Adrenal gland (tissue), 12 donors: ENCODE measurements around the gene CD81. TPM values are rescaled to one million over a fixed set of nuclear protein-coding genes. Genes with fewer than 3 reads are reported as not detected.
A peak's percentile ranks its signal among the peaks of the same experiment; 100 is the strongest.

Source experiments
- DNase-seq, 7 donors: peaks; one replicate each; pipeline ENCODE4 v3.0.0-alpha.2; 2019 to 2020
- H3K27ac ChIP-seq, 5 donors: fragments of 200-600 bp; sonication (generic) in 4 of 5; 1 replicate in 3 of 5; 2 replicates in 2 of 5; pipeline versions ENCODE4 v1.5.1 to v1.8.0; 2016 to 2020; ENCODE audit warnings: mild to moderate bottlenecking in 1 of 5
- H3K27me3 ChIP-seq: fragments of 200-600 bp; 2 replicates; pipeline ENCODE4 v1.8.0; 2021
- H3K36me3 ChIP-seq, 2 donors: fragments of 200-600 bp; replicated peaks in 1 of 2; 1 replicate in 1 of 2; 2 replicates in 1 of 2; pipeline versions ENCODE4 v1.5.1 to v1.8.0; 2018 to 2022
- H3K4me1 ChIP-seq, 2 donors: fragments of 200-600 bp; replicated peaks in 1 of 2; 1 replicate in 1 of 2; 2 replicates in 1 of 2; pipeline versions ENCODE4 v1.5.1 to v1.8.0; 2018 to 2021
- H3K4me3 ChIP-seq, 4 donors: fragments of 200-600 bp; sonication (generic) in 3 of 4; one replicate each; pipeline ENCODE4 v1.5.1; 2016 to 2018
- H3K9me3 ChIP-seq, 3 donors: fragments of 200-600 bp; sonication (generic) in 1 of 3; replicated peaks in 1 of 3; 1 replicate in 2 of 3; 2 replicates in 1 of 3; pipeline versions ENCODE4 v1.5.1 to v1.8.0; 2016 to 2021
- POLR2A ChIP-seq, 2 donors: fragments of 450-650 bp; IDR thresholded peaks; one replicate each; pipeline ENCODE4 v1.6.1; 2017; ENCODE audit warnings: antibody characterized with exemption in 2 of 2, mild to moderate bottlenecking in 2 of 2, moderate library complexity in 1 of 2
- WGBS, 4 donors: extraction: QIAGEN DNeasy Blood & Tissue Kit in 2 of 4; methylation state at CpG; one replicate each; pipeline versions ENCODE4 v1.1.5 to v1.1.7; 2013 to 2017; 5-methylcytosine and 5-hydroxymethylcytosine counted together
- intact Hi-C, 2 donors: fragments of 100-400 bp; cut with DNase I; formaldehyde crosslinking; loops; one replicate each; pipeline versions ENCODE4 v1.14.1 to v1.15.0; 2022 to 2023
- polyA plus RNA-seq, 3 donors: library from polyadenylated mRNA; stranded (reverse); fragments of 200-250 nt in 2 of 3; fragments of 350-450 nt in 1 of 3; fragmentation: Illumina TruSeq in 1 of 3; extraction: RNeasy Lipid Tissue Mini Kit (QIAGEN cat#74804) in 1 of 3; gene quantifications; one replicate each; pipeline ENCODE4 v1.2.3, GENCODE V29; 2013 to 2014
- total RNA-seq, 9 donors: library from RNA; depleted of rRNA in 4 of 9; stranded (reverse); fragments of >200 nt in 4 of 9; fragments of 120-200 nt in 1 of 9; fragmentation: NEBNext Ultra II Directional in 1 of 9; extraction: Animal tissue kit (Norgen Biotek cat#: 25700) in 1 of 9; gene quantifications; one replicate each; pipeline versions ENCODE4 v1.1.0 to v1.2.4, GENCODE V29; 2013 to 2023
- TF ChIP-seq, protein P1 (sequence below), 6 experiments: fragments of 450-650 bp in 4 of 6; fragments of 200-600 bp in 2 of 6; sonication (generic) in 1 of 6; IDR thresholded peaks; 1 replicate in 5 of 6; 2 replicates in 1 of 6; pipeline versions ENCODE4 v1.5.1 to v1.8.0; 2016 to 2021; ENCODE audit warnings: antibody characterized with exemption in 6 of 6, mild to moderate bottlenecking in 2 of 6, moderate library complexity in 1 of 6
- donor health status: healthy with polysubstance abuse.
- donor health status: Bipolar disorder and iron deficiency.
- donor health status: DM: yes; HTN: yes; CAD: no.
- donor health status: DM: no; HTN: no; CAD: no.
- donor health status: DM: no; HTN: no; CAD: no.
- donor health status: DM: yes; HTN: yes; CAD: no.

The CD81 gene
- total and polyA plus RNA-seq, 12 donors = 40.9 to 444 (median 275) TPM

- WGBS, 4 donors = 50 to 65% (median 61%) methylated on average over 5 to 11 of the region's 11 CpGs
- no peak overlapping the region for H3K27ac ChIP-seq
- intact Hi-C loops = no loop called here
These were observed 31.6 kb downstream of the CD81 start for GRCh38 chr11:2408671-2409070.

GRCh38 chr11:2409126-2409525 is 32.0 kb downstream of the CD81 start:
- H3K4me3 ChIP-seq = no peak overlapping the region
- H3K27me3 ChIP-seq = peaks cover 18% of the 10 kb centered on the region
- H3K4me1 ChIP-seq = no peaks in the 10 kb centered on the region
- H3K27ac ChIP-seq = peak overlapping the region in 1 of 5 donors; percentile 40
- intact Hi-C loops = no loop called here
- no peak for TF ChIP-seq POLR2A (IDR thresholded peaks at IDR 0.05)
- TF ChIP-seq, protein P1, sequence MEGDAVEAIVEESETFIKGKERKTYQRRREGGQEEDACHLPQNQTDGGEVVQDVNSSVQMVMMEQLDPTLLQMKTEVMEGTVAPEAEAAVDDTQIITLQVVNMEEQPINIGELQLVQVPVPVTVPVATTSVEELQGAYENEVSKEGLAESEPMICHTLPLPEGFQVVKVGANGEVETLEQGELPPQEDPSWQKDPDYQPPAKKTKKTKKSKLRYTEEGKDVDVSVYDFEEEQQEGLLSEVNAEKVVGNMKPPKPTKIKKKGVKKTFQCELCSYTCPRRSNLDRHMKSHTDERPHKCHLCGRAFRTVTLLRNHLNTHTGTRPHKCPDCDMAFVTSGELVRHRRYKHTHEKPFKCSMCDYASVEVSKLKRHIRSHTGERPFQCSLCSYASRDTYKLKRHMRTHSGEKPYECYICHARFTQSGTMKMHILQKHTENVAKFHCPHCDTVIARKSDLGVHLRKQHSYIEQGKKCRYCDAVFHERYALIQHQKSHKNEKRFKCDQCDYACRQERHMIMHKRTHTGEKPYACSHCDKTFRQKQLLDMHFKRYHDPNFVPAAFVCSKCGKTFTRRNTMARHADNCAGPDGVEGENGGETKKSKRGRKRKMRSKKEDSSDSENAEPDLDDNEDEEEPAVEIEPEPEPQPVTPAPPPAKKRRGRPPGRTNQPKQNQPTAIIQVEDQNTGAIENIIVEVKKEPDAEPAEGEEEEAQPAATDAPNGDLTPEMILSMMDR (IDR thresholded peaks at IDR 0.05) = no peak
- 30 to 63% (median 42%) methylated on average over 2 to 16 of the region's 16 CpGs for WGBS, 4 donors
- H3K36me3 ChIP-seq = no peaks in the 10 kb centered on the region
- DNase-seq = no peak
- H3K9me3 ChIP-seq = no peaks in the 10 kb centered on the region

More at GRCh38 chr11:2408671-2409070, 31.6 kb downstream of the CD81 start:
- peaks cover 0 to 4% of the 10 kb centered on the region in 2 donors for H3K36me3 ChIP-seq
- no peak overlapping the region for H3K4me3 ChIP-seq
- no peak for DNase-seq
- no peaks in the 10 kb centered on the region for H3K4me1 ChIP-seq
- no peaks in the 10 kb centered on the region for H3K9me3 ChIP-seq
- H3K27me3 ChIP-seq = peaks cover 18% of the 10 kb centered on the region
- no peak for TF ChIP-seq POLR2A (IDR thresholded peaks at IDR 0.05)
- TF ChIP-seq, protein P1 (IDR thresholded peaks at IDR 0.05) = no peak

- no peak overlapping the region for H3K4me3 ChIP-seq
- no peak for TF ChIP-seq POLR2A (IDR thresholded peaks at IDR 0.05)
- TF ChIP-seq, protein P1 (IDR thresholded peaks at IDR 0.05) = no peak
- no peaks in the 10 kb centered on the region for H3K4me1 ChIP-seq
- WGBS, 4 donors = 47 to 59% (median 52%) methylated on average over 24 to 42 of the region's 42 CpGs
- intact Hi-C loops = no loop called here
- no peaks in the 10 kb centered on the region for H3K36me3 ChIP-seq
- peaks cover 18% of the 10 kb centered on the region for H3K27me3 ChIP-seq
- peak overlapping the region in 1 of 5 donors; percentile 40 for H3K27ac ChIP-seq
- DNase-seq = no peak
- H3K9me3 ChIP-seq = no peaks in the 10 kb centered on the region
These were observed 32.7 kb downstream of the CD81 start for GRCh38 chr11:2409611-2410468.

DNA sequence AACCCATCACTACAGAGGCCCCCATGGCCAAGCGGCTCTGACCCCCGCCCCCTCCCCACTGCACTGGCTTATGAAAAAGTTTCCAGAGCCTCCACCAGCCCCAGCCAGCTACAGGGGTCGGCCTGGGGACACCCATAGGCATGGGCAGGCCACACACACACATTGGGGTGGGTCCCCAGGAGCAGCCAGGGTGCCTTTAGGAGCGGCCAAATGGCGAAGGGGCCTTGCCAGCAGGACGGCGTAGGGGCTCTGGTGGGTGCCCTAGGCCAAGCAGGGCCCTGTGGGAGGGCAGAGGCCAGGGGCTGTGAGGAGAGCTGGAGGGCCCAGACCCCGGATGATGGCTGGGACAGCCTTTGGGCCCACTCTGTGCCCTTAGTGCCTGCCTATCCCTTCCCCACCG is 33.5 kb downstream of the CD81 start:
- 70 to 83% (median 73%) methylated on average over 4 to 9 of the region's 9 CpGs for WGBS, 4 donors
- H3K27ac ChIP-seq = no peak overlapping the region
- intact Hi-C loops = no loop called here
- H3K4me1 ChIP-seq = no peaks in the 10 kb centered on the region
- H3K27me3 ChIP-seq = peaks cover 22% of the 10 kb centered on the region
- H3K36me3 ChIP-seq = no peaks in the 10 kb centered on the region
- TF ChIP-seq, protein P1 (IDR thresholded peaks at IDR 0.05) = no peak
- H3K9me3 ChIP-seq = no peaks in the 10 kb centered on the region
- DNase-seq = no peak
- no peak overlapping the region for H3K4me3 ChIP-seq
